ENCODE data around the gene RIMS4.

- no peak for TF ChIP-seq CTCF (IDR thresholded peaks at IDR 0.05; ENCODE audit: insufficient read depth, low read length)
- no peak for TF ChIP-seq POLR2AphosphoS5 (IDR thresholded peaks at IDR 0.05; ENCODE audit: low read depth)
Observed at GRCh38 chr20:44838521-44838920, 28.2 kb upstream of the RIMS4 start.

Data from HL-60 (cell line).